HCT116 (cell line): ENCODE measurements around the gene ALKBH2. TPM values are rescaled to one million over a fixed set of nuclear protein-coding genes. Genes with fewer than 3 reads are reported as not detected.
A peak's percentile ranks its signal among the peaks of the same experiment; 100 is the strongest.

Experiments
- ATAC-seq: fragments of 200-7000 bp; cut with Tn5 transposase; 2 replicates; pipeline ENCODE4 v1.9.1; 2020; ENCODE audit warnings: mild to moderate bottlenecking, moderate library complexity
- Bru-seq: library from RNA; stranded (reverse); fragments of 400-500 nt; gene quantifications from one replicate; lab custom pipeline; 2021; lab: Mats Ljungman, UMichigan
- BruChase-seq, 2 experiments: library from RNA; stranded (reverse); fragments of 400-500 nt; gene quantifications; one replicate each; lab custom pipeline; 2021; lab: Mats Ljungman, UMichigan
- BruUV-seq: library from RNA; stranded (reverse); fragments of 400-500 nt; replicated peaks from 2 replicates; lab custom pipeline; 2021; lab: Mats Ljungman, UMichigan
- CTCF ChIA-PET: fragments of 300-600 bp; sonication (Branson Sonifier 250); formaldehyde crosslinking; loops from one replicate; lab custom pipeline; 2021; ENCODE audit warnings: antibody characterized with exemption; lab: Charles Lee
- POLR2A ChIA-PET: fragments of 300-600, 350-600 bp; sonication (Branson Sonifier 250); formaldehyde crosslinking; loops from one replicate; lab custom pipeline; 2021; ENCODE audit warnings: antibody characterized with exemption; lab: Charles Lee
- RAD21 ChIA-PET, 2 experiments: fragments of 300-600 bp; sonication (Branson Sonifier 250); formaldehyde crosslinking; loops; one replicate each; lab custom pipeline; 2023; ENCODE audit warnings: low total read pairs in 2 of 2; ENCODE audit not compliant: uncharacterized antibody in 2 of 2, unreplicated experiment in 2 of 2, low non-redundant PET in 1 of 2; lab: Charles Lee
- DNase-seq: peaks from one replicate; pipeline ENCODE4 v3.0.0-alpha.2; 2010; ENCODE audit warnings: low read depth, low spot score
- H2AFZ ChIP-seq: fragments of 200-600 bp; shearing (Covaris generic), sonication (generic); 2 replicates; pipeline ENCODE4 v1.6.1; 2017; ENCODE audit warnings: low read depth, mixed run types, mixed read lengths, antibody characterized with exemption, low read length; ENCODE audit not compliant: poor library complexity, severe bottlenecking
- H3K27ac ChIP-seq: 2 replicates; pipeline ENCODE4 v1.5.1; 2012; ENCODE audit warnings: low read depth, low read length
- H3K27me3 ChIP-seq: fragments of 200-600 bp; sonication (generic); 2 replicates; pipeline ENCODE4 v1.6.1; 2016; ENCODE audit warnings: mixed run types, low read length, mixed read lengths; ENCODE audit not compliant: insufficient read depth
- H3K36me3 ChIP-seq, 2 experiments: fragments of 200-500 bp in 1 of 2; fragments of 200-600 bp in 1 of 2; sonication (Bioruptor generic) in 1 of 2; sonication (generic) in 1 of 2; 2 replicates each; pipeline versions ENCODE4 v1.5.1 to v1.6.1; 2014 to 2016; ENCODE audit warnings: low read length in 2 of 2, inconsistent platforms in 1 of 2, mixed read lengths in 1 of 2, mixed run types in 1 of 2; ENCODE audit not compliant: insufficient read depth in 2 of 2, control insufficient read depth in 1 of 2
- H3K4me1 ChIP-seq, 2 experiments: fragments of 200-600 bp in 1 of 2; sonication (generic) in 1 of 2; 2 replicates each; pipeline versions ENCODE4 v1.5.1 to v1.6.1; 2012 to 2017; ENCODE audit warnings: low read length in 2 of 2, inconsistent platforms in 1 of 2, mild to moderate bottlenecking in 1 of 2, mixed read lengths in 1 of 2, mixed run types in 1 of 2, moderate library complexity in 1 of 2; ENCODE audit not compliant: insufficient read depth in 2 of 2, control insufficient read depth in 1 of 2
- H3K4me2 ChIP-seq: fragments of 200-600 bp; sonication (generic); 2 replicates; pipeline ENCODE4 v1.6.1; 2017; ENCODE audit warnings: mixed run types, low read length, mixed read lengths
- H3K4me3 ChIP-seq, 2 experiments: fragments of 200-600 bp in 1 of 2; sonication (generic) in 1 of 2; replicated peaks in 1 of 2; 2 replicates each; pipeline ENCODE4 v1.5.1; 2011 to 2016; ENCODE audit warnings: low read length in 2 of 2, control low read depth in 1 of 2, low read depth in 1 of 2, mild to moderate bottlenecking in 1 of 2, mixed read lengths in 1 of 2, mixed run types in 1 of 2
- H3K79me2 ChIP-seq: fragments of 200-600 bp; sonication (generic); 2 replicates; pipeline ENCODE4 v1.6.1; 2017; ENCODE audit warnings: mild to moderate bottlenecking, mixed run types, low read length, moderate library complexity, mixed read lengths; ENCODE audit not compliant: insufficient read depth
- H3K9ac ChIP-seq: fragments of 200-600 bp; sonication (generic); 2 replicates; pipeline ENCODE4 v1.6.1; 2016; ENCODE audit warnings: low read length, mixed read lengths
- H3K9me2 ChIP-seq: fragments of 200-600 bp; sonication (generic), shearing (Covaris generic); 2 replicates; pipeline ENCODE4 v1.6.1; 2017; ENCODE audit warnings: mixed run types, mild to moderate bottlenecking, moderate library complexity; ENCODE audit not compliant: insufficient read depth
- H3K9me3 ChIP-seq, 2 experiments: fragments of 200-500 bp in 1 of 2; fragments of 200-600 bp in 1 of 2; sonication (Bioruptor generic) in 1 of 2; sonication (generic) in 1 of 2; 2 replicates each; pipeline ENCODE4 v1.6.1; 2014 to 2017; ENCODE audit warnings: low read length in 2 of 2, mixed read lengths in 2 of 2, inconsistent platforms in 1 of 2, low read depth in 1 of 2, mild to moderate bottlenecking in 1 of 2, mixed run types in 1 of 2, moderate library complexity in 1 of 2; ENCODE audit not compliant: control insufficient read depth in 1 of 2, insufficient read depth in 1 of 2
- H4K20me1 ChIP-seq: fragments of 200-600 bp; sonication (generic), shearing (Covaris generic); 2 replicates; pipeline ENCODE4 v1.6.1; 2017; ENCODE audit warnings: mixed run types, mild to moderate bottlenecking, moderate library complexity; ENCODE audit not compliant: insufficient read depth
- ATF3 ChIP-seq: IDR thresholded peaks from 2 replicates; pipeline ENCODE4 v1.6.1; 2012
- CEBPB ChIP-seq: IDR thresholded peaks from 2 replicates; pipeline ENCODE4 v1.6.1; 2012; ENCODE audit warnings: low read depth
- ELF1 ChIP-seq: IDR thresholded peaks from 2 replicates; pipeline ENCODE4 v1.6.1; 2012; ENCODE audit warnings: low read depth, borderline replicate concordance
- EZH2phosphoT487 ChIP-seq: fragments of 200-600 bp; IDR thresholded peaks from 2 replicates; pipeline ENCODE4 v1.6.1; 2018; ENCODE audit warnings: antibody characterized with exemption, borderline replicate concordance
- FOSL1 ChIP-seq: IDR thresholded peaks from 2 replicates; pipeline ENCODE4 v1.6.1; 2012; ENCODE audit warnings: low read depth
- POLR2A ChIP-seq: IDR thresholded peaks from 2 replicates; pipeline ENCODE4 v1.7.0; 2011; ENCODE audit warnings: borderline replicate concordance; ENCODE audit not compliant: insufficient read depth, insufficient read length; ENCODE audit errors: extremely low read depth
- SIN3A ChIP-seq: IDR thresholded peaks from 2 replicates; pipeline ENCODE4 v1.6.1; 2012; ENCODE audit warnings: low read depth
- SP1 ChIP-seq: IDR thresholded peaks from 2 replicates; pipeline ENCODE4 v1.6.1; 2012; ENCODE audit warnings: low read depth
- SRF ChIP-seq: IDR thresholded peaks from 2 replicates; pipeline ENCODE4 v1.6.1; 2012; ENCODE audit warnings: low read depth
- TCF7L2 ChIP-seq: IDR thresholded peaks from 2 replicates; pipeline ENCODE4 v1.7.0; 2011; ENCODE audit warnings: borderline replicate concordance, inconsistent platforms; ENCODE audit not compliant: insufficient read depth, insufficient read length; ENCODE audit errors: extremely low read depth
- YY1 ChIP-seq: IDR thresholded peaks from 2 replicates; pipeline ENCODE4 v1.6.1; 2011; ENCODE audit warnings: low read length, low read depth, moderate library complexity, mild to moderate bottlenecking; ENCODE audit not compliant: insufficient replicate concordance; ENCODE audit errors: extremely low read depth
- ZBTB33 ChIP-seq: IDR thresholded peaks from 2 replicates; pipeline ENCODE4 v1.6.1; 2011; ENCODE audit warnings: mild to moderate bottlenecking, low read length, moderate library complexity; ENCODE audit not compliant: insufficient replicate concordance; ENCODE audit errors: extremely low read depth
- ZNF274 ChIP-seq: fragments of 200-500 bp; sonication (Bioruptor generic); IDR thresholded peaks from 2 replicates; pipeline ENCODE4 v1.6.1; 2014; ENCODE audit warnings: mild to moderate bottlenecking, low read depth, low read length, inconsistent platforms
- intact Hi-C: fragments of 100-400 bp; cut with micrococcal nuclease; formaldehyde crosslinking; loops from 2 replicates; pipeline ENCODE4 v1.10.0; 2022
- long read RNA-seq: library from polyadenylated mRNA; unstranded; transcript quantifications from one replicate; pipeline ENCODE4 v2.0.0, GENCODE V29; 2021; ENCODE audit not compliant: unreplicated experiment
- polyA plus RNA-seq: library from polyadenylated mRNA; unstranded; fragments of >200 nt; gene quantifications from 2 replicates; pipeline ENCODE4 v1.2.1, GENCODE V29; 2012; ENCODE audit warnings: missing spikeins
- total RNA-seq: library from RNA; stranded (reverse); gene quantifications from one replicate; pipeline ENCODE4 v1.2.1, GENCODE V29; 2021; ENCODE audit not compliant: unreplicated experiment
- TF ChIP-seq, protein P1 (sequence below): IDR thresholded peaks from 2 replicates; pipeline ENCODE4 v1.6.1; 2012
- TF ChIP-seq, protein P2 (sequence below): IDR thresholded peaks from 2 replicates; pipeline ENCODE4 v1.6.1; 2012; ENCODE audit warnings: low read depth

ALKBH2 gene
- 35.8 TPM for total RNA-seq
- polyA plus RNA-seq = 34.7 and 39.7 TPM in 2 replicates
- Bru-seq, nascent RNA = percentile 84 among the genes with signal in this experiment
- BruChase-seq, experiment 1, labeled RNA remaining after a 6-hour chase = percentile 71 among the genes with signal in this experiment
- percentile 86 among the genes with signal in this experiment for BruChase-seq, experiment 2, labeled RNA remaining after a 2-hour chase
- long read RNA-seq, transcript ALKBH2-201 (4 exons, 1,030 nt) = minor isoform, 11 of 51 reads
- long read RNA-seq, transcript ALKBH2-202 (4 exons, 1,159 nt) = major isoform, 22 of 51 reads
- long read RNA-seq, partial matches to known transcripts = 9 of 51 reads
- long read RNA-seq, other reads (novel, unspliced or antisense) = 9 of 51 reads

DNA sequence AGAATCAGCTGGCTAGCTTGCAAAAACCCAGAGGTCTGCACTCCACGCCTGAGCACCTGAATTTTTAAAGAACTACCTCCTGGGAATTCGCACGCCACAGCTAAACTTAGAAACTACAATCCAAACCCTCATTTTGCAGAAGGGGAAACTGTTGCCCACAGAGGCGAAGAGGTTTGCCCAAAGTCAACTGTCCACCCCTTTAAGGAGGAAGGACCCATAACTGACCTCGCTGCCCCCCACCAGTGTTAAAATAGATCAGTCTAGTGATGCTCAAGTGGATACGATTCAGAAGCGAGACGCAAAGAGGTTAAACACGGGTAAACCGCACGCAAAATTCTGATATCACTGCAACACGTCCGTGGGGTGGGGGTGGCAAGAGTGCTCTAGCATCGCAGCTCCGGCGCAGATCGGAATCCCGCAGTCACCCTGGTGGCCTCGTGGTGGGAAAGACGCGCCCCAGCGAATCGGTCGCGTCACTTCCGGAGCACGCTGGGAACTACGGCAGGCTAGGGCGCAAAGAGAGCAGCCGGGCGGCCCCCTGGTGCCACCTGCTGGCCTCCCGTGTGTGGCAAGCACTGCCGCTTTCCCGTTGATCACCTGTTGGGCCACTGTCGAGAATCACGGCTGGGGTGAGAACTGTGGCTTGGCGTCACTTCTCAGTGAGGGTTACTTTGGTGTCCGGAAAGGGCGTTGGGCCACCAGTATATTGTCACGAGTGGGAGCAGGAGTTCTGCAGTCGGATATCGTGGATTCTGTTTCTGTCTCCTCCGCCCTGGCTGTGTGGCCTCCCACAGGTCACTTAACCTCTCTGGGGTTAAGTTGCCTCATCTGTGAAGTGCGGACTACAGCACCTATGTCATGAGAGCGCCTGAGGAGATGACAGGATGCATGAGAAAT is at the start of gene ALKBH2:
Gene ALKBH2, minus strand, starts transcription at position 451 of the 897 bp plus-strand sequence. CDS start 686 bp downstream, outside the sequence.
- H4K20me1 ChIP-seq = no peaks in the 10 kb centered on the region
- intact Hi-C loops = loop anchor here (2.0 to 10.0 kb wide), 6 partner anchors 138 to 530 kb away; partner anchors contain the start of gene ISCU
- peak; percentile 71 for ATAC-seq
- H3K4me2 ChIP-seq = peak within 1 kb of the TSS; percentile 91
- BruUV-seq = TSS peak; percentile 87
- H3K9ac ChIP-seq = peak within 1 kb of the TSS; percentile 83
- H3K4me3 ChIP-seq = peak within 1 kb of the TSS; percentile 57 to 66
- RAD21 ChIA-PET = no interaction called here
- H3K9me2 ChIP-seq = no peaks in the 10 kb centered on the region
- DNase-seq = peak; percentile 88
- peaks cover 4 to 18% of the 10 kb centered on the region in 2 experiments; a peak in 2 of 4 replicates for H3K36me3 ChIP-seq
- H3K27me3 ChIP-seq = no peaks in the 10 kb centered on the region
- CTCF ChIA-PET = interaction anchor here (0.5 to 1.0 kb wide), 4 partner anchors 16 to 527 kb away, joined by 3 read pairs; no protein-coding TSS in a partner anchor
- H2AFZ ChIP-seq = peak within 1 kb of the TSS; percentile 59
- peaks cover 13 to 34% of the 10 kb centered on the region in 2 experiments; a peak in 3 of 4 replicates for H3K4me1 ChIP-seq
- H3K9me3 ChIP-seq = no peaks in the 10 kb centered on the region
- peaks cover 33% of the 10 kb centered on the region for H3K79me2 ChIP-seq
- POLR2A ChIA-PET = interaction anchor here (0.7 kb wide), 1 partner anchor 292 kb away, joined by 3 read pairs; no protein-coding TSS in a partner anchor
- H3K27ac ChIP-seq = peak within 1 kb of the TSS; percentile 40
- TF ChIP-seq ZNF274 (no peak), FOSL1 (no peak), SRF (no peak), ZBTB33 (peak; percentile 85), ELF1 (no peak), POLR2A (peak; percentile 97), SP1 (peak; percentile 48; the same call in 1 of the 2 replicates), ATF3 (no peak), TCF7L2 (peak; percentile 35), SIN3A (peak; percentile 83; the same call in 1 of the 2 replicates), YY1 (peak; percentile 33), CEBPB (no peak), EZH2phosphoT487 (no peak)
- TF ChIP-seq, protein P1, sequence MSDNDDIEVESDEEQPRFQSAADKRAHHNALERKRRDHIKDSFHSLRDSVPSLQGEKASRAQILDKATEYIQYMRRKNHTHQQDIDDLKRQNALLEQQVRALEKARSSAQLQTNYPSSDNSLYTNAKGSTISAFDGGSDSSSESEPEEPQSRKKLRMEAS = peak; percentile 100
- TF ChIP-seq, protein P2, sequence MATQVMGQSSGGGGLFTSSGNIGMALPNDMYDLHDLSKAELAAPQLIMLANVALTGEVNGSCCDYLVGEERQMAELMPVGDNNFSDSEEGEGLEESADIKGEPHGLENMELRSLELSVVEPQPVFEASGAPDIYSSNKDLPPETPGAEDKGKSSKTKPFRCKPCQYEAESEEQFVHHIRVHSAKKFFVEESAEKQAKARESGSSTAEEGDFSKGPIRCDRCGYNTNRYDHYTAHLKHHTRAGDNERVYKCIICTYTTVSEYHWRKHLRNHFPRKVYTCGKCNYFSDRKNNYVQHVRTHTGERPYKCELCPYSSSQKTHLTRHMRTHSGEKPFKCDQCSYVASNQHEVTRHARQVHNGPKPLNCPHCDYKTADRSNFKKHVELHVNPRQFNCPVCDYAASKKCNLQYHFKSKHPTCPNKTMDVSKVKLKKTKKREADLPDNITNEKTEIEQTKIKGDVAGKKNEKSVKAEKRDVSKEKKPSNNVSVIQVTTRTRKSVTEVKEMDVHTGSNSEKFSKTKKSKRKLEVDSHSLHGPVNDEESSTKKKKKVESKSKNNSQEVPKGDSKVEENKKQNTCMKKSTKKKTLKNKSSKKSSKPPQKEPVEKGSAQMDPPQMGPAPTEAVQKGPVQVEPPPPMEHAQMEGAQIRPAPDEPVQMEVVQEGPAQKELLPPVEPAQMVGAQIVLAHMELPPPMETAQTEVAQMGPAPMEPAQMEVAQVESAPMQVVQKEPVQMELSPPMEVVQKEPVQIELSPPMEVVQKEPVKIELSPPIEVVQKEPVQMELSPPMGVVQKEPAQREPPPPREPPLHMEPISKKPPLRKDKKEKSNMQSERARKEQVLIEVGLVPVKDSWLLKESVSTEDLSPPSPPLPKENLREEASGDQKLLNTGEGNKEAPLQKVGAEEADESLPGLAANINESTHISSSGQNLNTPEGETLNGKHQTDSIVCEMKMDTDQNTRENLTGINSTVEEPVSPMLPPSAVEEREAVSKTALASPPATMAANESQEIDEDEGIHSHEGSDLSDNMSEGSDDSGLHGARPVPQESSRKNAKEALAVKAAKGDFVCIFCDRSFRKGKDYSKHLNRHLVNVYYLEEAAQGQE = no peak
